Natural killer cell (primary cell): Measurements from ENCODE around the gene NKIRAS2. TPM values are rescaled to one million over a fixed set of nuclear protein-coding genes. Genes with fewer than 3 reads are reported as not detected.
A peak's percentile ranks its signal among the peaks of the same experiment; 100 is the strongest.

ENCODE experiments used
- ATAC-seq, 3 donors: fragments of 150-1000 bp in 2 of 3; fragments of 200-7000 bp in 1 of 3; cut with Tn5 transposase; 1 replicate in 1 of 3; 2 replicates in 2 of 3; pipeline ENCODE4 v1.10.0; 2021; ENCODE audit warnings: mild to moderate bottlenecking in 2 of 3, moderate library complexity in 2 of 3
- DNase-seq, 2 donors: peaks; one replicate each; pipeline versions ENCODE4 v3.0.0 to v3.0.0-alpha.2; 2013 to 2021; ENCODE audit warnings: mixed read lengths in 1 of 2
- H3K27ac ChIP-seq: one replicate; pipeline ENCODE4 v1.5.1; 2013; ENCODE audit warnings: mild to moderate bottlenecking, low read length
- H3K27me3 ChIP-seq: one replicate; pipeline ENCODE4 v1.6.1; 2013; ENCODE audit warnings: low read length; ENCODE audit not compliant: control insufficient read depth, insufficient read depth
- H3K36me3 ChIP-seq: one replicate; pipeline ENCODE4 v1.6.1; 2013; ENCODE audit warnings: low read length; ENCODE audit not compliant: control insufficient read depth, insufficient read depth
- H3K4me1 ChIP-seq: one replicate; pipeline ENCODE4 v1.6.1; 2013; ENCODE audit warnings: low read length; ENCODE audit not compliant: control insufficient read depth, insufficient read depth
- H3K4me3 ChIP-seq: one replicate; pipeline ENCODE4 v1.5.1; 2013; ENCODE audit warnings: low read length
- H3K9me3 ChIP-seq: one replicate; pipeline ENCODE4 v1.6.1; 2013; ENCODE audit warnings: low read length; ENCODE audit not compliant: control insufficient read depth, insufficient read depth
- H3K27ac Mint-ChIP-seq, 2 donors: one replicate each; pipeline ENCODE4 v1.8.0; 2022; ENCODE audit warnings: mild to moderate bottlenecking in 2 of 2, mixed read lengths in 2 of 2, moderate library complexity in 1 of 2
- H3K27me3 Mint-ChIP-seq, 2 donors: one replicate each; pipeline ENCODE4 v1.8.0; 2022; ENCODE audit warnings: low read depth in 2 of 2, mixed read lengths in 2 of 2
- H3K36me3 Mint-ChIP-seq: one replicate; pipeline ENCODE4 v1.8.0; 2022; ENCODE audit warnings: mixed read lengths
- H3K4me1 Mint-ChIP-seq, 2 donors: one replicate each; pipeline ENCODE4 v1.8.0; 2022; ENCODE audit warnings: mixed read lengths in 2 of 2
- H3K4me3 Mint-ChIP-seq: one replicate; pipeline ENCODE4 v1.8.0; 2022; ENCODE audit warnings: mild to moderate bottlenecking, moderate library complexity, mixed read lengths
- H3K9me3 Mint-ChIP-seq, 2 donors: one replicate each; pipeline ENCODE4 v1.8.0; 2022; ENCODE audit warnings: mixed read lengths in 2 of 2
- WGBS: methylation state at CpG from one replicate; pipeline ENCODE4 v1.1.7; 2013; ENCODE audit warnings: missing lambda C conversion rate; ENCODE audit not compliant: insufficient coverage; 5-methylcytosine and 5-hydroxymethylcytosine counted together
- intact Hi-C: fragments of 100-400 bp; cut with micrococcal nuclease; formaldehyde crosslinking; loops from one replicate; pipeline ENCODE4 v1.14.2; 2022
- total RNA-seq, 4 donors: library from RNA; stranded (reverse); fragments of 120-200 nt in 1 of 4; gene quantifications; one replicate each; pipeline versions ENCODE4 v1.2.3 to v1.2.4, GENCODE V29; 2013 to 2022
- TF ChIP-seq, protein P1 (sequence below): fragments of 200-600 bp; IDR thresholded peaks from one replicate; pipeline ENCODE4 v1.8.0; 2022; ENCODE audit warnings: antibody characterized with exemption

Gene NKIRAS2
- total RNA-seq, 3 donors from 2014 or later (not counting 1 experiment from before 2014, with no cell fraction given): 17.5 to 20.9 (median 19.3) TPM

- DNase-seq (no peak), ATAC-seq (no peak)
- Histone ChIP-seq H3K27me3 (no peaks in the 10 kb centered on the region), H3K9me3 (no peaks in the 10 kb centered on the region), H3K27ac (no peak overlapping the region), H3K4me1 (peaks cover 10% of the 10 kb centered on the region), H3K4me3 (no peak overlapping the region), H3K36me3 (no peaks in the 10 kb centered on the region)
- peaks cover 4 to 6% of the 10 kb centered on the region in 2 donors for H3K27me3 Mint-ChIP-seq
- intact Hi-C loops: no loop called here
- no peak overlapping the region for H3K27ac Mint-ChIP-seq
- 90% methylated on average over 14 of the region's 14 CpGs for WGBS
- no peaks in the 10 kb centered on the region for H3K36me3 Mint-ChIP-seq
- TF ChIP-seq, protein P1, sequence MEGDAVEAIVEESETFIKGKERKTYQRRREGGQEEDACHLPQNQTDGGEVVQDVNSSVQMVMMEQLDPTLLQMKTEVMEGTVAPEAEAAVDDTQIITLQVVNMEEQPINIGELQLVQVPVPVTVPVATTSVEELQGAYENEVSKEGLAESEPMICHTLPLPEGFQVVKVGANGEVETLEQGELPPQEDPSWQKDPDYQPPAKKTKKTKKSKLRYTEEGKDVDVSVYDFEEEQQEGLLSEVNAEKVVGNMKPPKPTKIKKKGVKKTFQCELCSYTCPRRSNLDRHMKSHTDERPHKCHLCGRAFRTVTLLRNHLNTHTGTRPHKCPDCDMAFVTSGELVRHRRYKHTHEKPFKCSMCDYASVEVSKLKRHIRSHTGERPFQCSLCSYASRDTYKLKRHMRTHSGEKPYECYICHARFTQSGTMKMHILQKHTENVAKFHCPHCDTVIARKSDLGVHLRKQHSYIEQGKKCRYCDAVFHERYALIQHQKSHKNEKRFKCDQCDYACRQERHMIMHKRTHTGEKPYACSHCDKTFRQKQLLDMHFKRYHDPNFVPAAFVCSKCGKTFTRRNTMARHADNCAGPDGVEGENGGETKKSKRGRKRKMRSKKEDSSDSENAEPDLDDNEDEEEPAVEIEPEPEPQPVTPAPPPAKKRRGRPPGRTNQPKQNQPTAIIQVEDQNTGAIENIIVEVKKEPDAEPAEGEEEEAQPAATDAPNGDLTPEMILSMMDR: no peak
- H3K4me3 Mint-ChIP-seq: no peak overlapping the region
- H3K4me1 Mint-ChIP-seq: peaks cover 5 to 12% of the 10 kb centered on the region in 2 donors
- no peaks in the 10 kb centered on the region for H3K9me3 Mint-ChIP-seq
Measured at GRCh38 chr17:42062681-42063080, 42.8 kb downstream of the NKIRAS2 start.

- H3K27ac ChIP-seq: no peak overlapping the region
- no peak overlapping the region for H3K4me3 Mint-ChIP-seq
- H3K36me3 ChIP-seq: no peaks in the 10 kb centered on the region
- H3K36me3 Mint-ChIP-seq: no peaks in the 10 kb centered on the region
- H3K4me3 ChIP-seq: no peak overlapping the region
- peaks cover 10% of the 10 kb centered on the region for H3K4me1 ChIP-seq
- H3K9me3 Mint-ChIP-seq: no peaks in the 10 kb centered on the region
- H3K4me1 Mint-ChIP-seq: peaks cover 5 to 12% of the 10 kb centered on the region in 2 donors
- intact Hi-C loops: no loop called here
- H3K27me3 Mint-ChIP-seq: peaks cover 4 to 6% of the 10 kb centered on the region in 2 donors
- H3K27me3 ChIP-seq: no peaks in the 10 kb centered on the region
- peak in 1 of 2 donors; percentile 61 for DNase-seq
- no peak overlapping the region for H3K27ac Mint-ChIP-seq
- TF ChIP-seq, protein P1: no peak
- 55% methylated on average over 2 of the region's 2 CpGs for WGBS
- no peaks in the 10 kb centered on the region for H3K9me3 ChIP-seq
- no peak for ATAC-seq
Measured at GRCh38 chr17:42065201-42065600, 45.3 kb downstream of the NKIRAS2 start.

DNA sequence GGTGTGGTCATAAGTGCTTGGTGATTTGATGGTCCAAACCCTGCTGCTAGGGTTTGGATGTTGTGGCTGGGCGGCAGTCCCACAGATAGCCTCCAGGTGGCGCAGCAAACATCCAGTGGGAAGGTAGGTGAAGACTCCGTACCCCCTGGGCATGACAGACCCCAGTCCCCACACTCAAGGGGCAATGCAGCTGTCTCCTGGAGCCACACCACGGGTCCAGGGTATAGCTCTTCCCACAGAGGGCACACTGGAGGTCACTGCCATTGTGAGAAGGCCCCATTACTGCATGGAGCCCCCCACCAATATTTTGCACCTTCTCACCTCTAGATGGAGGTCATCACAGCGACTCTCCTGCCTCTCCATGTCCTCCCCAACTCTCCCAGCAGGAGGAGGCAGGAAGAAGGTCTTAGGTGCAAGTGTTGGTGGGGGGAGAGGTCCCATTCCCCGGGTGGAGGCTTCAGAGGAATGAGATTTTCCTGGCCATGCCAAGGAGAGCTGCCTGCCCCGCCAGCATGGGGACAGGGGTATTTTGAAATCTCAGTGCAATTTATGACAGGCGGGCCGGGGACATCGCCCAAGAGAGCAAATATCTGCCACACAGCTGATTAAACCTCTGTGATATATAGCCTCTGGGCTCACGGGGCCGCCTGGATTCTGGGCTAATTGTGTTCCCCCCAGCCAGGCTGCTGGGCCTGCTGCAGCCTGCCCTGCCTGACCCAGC is 47.6 kb downstream of the NKIRAS2 start:
- H3K9me3 Mint-ChIP-seq: no peaks in the 10 kb centered on the region
- peaks cover 6 to 18% of the 10 kb centered on the region in 2 donors for H3K27me3 Mint-ChIP-seq
- H3K4me3 Mint-ChIP-seq: no peak overlapping the region
- H3K4me1 Mint-ChIP-seq: peaks cover 5 to 20% of the 10 kb centered on the region in 2 donors
- intact Hi-C loops: loop anchor here (1.0 kb wide), 1 partner anchor 49 kb away; no protein-coding TSS in a partner anchor
- peak; percentile 58 to 70 (median 68) for ATAC-seq
- H3K36me3 Mint-ChIP-seq: no peaks in the 10 kb centered on the region
- Histone ChIP-seq H3K27me3 (peaks cover 4% of the 10 kb centered on the region), H3K36me3 (no peaks in the 10 kb centered on the region), H3K4me3 (no peak overlapping the region), H3K27ac (no peak overlapping the region), H3K4me1 (peaks cover 19% of the 10 kb centered on the region), H3K9me3 (no peaks in the 10 kb centered on the region)
- H3K27ac Mint-ChIP-seq: no peak overlapping the region
- peak; percentile 65 to 80 for DNase-seq
- TF ChIP-seq, protein P1: peak; percentile 95
- 55% methylated on average over 11 of the region's 12 CpGs for WGBS
